Uterus (tissue), 2 donors: ENCODE results near the gene MYO18B.

Source experiments
- CTCF ChIP-seq, 4 experiments: fragments of 200-600 bp in 2 of 4; fragments of 450-650 bp in 2 of 4; sonication (generic) in 2 of 4; IDR thresholded peaks; one replicate each; pipeline ENCODE4 v1.5.1; 2016 to 2019; ENCODE audit warnings: antibody characterized with exemption in 4 of 4, mild to moderate bottlenecking in 2 of 4, moderate library complexity in 1 of 4
- POLR2A ChIP-seq, 2 donors: fragments of 450-650 bp; IDR thresholded peaks; one replicate each; pipeline ENCODE4 v1.6.1; 2016; ENCODE audit warnings: antibody characterized with exemption in 2 of 2, mild to moderate bottlenecking in 1 of 2, moderate library complexity in 1 of 2

- TF ChIP-seq CTCF (IDR thresholded peaks at IDR 0.05) (no peak), POLR2A (IDR thresholded peaks at IDR 0.05) (no peak)
Observed at GRCh38 chr22:25829808-25830777, 88.1 kb downstream of the MYO18B start.
